HTR-8/SVneo (cell line): ENCODE results near the gene B4GALT1.

ENCODE experiments used
- DNase-seq: peaks from one replicate; pipeline ENCODE4 v3.0.0; 2011; ENCODE audit warnings: low spot score, mixed read lengths; ENCODE audit not compliant: insufficient read length
- FAIRE-seq: peaks from 2 replicates; lab custom pipeline; 2011; peaks lifted over from hg19 to GRCh38; lab: Jason Lieb, UNC

B4GALT1 gene

GRCh38 chr9:33167084-33167971, at the start of gene B4GALT1:
Gene B4GALT1, minus strand, starts transcription at chr9:33167336. Its CDS starts 167 bp downstream, at chr9:33167169.
- DNase-seq, result peak; percentile 71
- FAIRE-seq, result no peak

DNA sequence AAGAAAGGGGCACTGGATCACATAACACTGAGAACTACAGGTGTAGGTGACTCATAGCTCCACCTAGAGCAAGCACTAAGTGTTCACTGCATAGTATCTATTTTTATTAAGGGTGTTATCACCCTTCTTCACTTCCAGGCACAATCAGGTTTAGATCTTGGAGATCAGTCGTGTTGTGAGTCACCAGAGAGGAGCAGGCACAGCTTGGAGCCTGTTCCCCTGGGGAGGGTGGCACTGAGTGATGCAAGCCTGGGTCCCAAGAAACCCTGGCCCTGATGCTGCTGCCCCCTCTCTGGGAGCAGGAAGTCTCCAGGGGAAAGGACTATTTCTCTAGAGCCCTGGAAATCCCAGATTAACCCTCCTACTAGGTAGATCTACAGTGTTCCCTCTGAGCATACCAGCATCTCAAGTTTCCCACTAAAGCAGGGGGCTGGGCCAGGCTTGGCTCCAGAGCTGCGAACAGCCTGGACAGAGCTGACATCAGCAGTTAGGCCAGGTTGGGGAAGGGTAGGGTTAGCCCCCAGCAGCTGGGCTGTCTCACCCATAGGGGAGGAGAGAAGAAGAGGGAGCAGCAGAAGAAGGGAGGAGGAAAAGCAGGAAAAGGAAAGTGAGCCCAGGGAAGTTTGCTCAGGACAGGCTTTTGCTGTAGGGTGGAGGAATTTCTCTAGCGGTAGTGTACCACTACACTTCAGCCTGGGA, 44.7 kb upstream of the B4GALT1 start:
- FAIRE-seq (no peak), DNase-seq (no peak)

DNA sequence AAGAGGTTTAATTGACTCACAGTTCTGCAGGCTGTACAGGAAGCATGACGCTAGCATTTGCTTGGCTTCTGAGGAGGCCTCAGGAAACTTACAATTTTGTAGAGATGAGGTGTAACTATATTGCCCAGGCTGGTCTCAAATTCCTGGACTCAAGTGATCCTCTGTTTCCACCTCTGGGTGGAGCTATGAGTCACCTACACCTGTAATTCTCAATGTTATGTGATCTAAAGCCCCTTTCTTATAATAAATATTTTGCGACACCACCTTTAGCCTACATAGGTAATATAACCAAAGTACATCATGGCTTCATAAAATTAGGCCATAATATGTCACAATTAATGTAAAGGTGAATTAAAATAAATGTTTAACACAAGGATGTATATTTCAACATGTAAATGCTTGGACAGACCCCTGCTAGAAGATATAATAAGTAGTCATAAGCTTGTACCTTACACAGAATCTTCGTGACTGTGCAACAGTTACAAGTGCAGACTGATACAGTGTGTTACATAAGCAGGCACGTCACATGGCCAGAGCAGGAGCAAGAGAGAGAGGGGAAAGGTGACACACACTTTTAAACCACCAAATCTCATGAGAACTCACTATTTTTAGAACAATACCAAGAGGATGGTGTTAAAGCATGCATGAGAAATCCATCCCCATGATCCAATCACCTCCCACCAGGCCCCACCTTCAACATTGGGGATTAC, 43.0 kb upstream of the B4GALT1 start:
- no peak for DNase-seq
- FAIRE-seq, result no peak

DNA sequence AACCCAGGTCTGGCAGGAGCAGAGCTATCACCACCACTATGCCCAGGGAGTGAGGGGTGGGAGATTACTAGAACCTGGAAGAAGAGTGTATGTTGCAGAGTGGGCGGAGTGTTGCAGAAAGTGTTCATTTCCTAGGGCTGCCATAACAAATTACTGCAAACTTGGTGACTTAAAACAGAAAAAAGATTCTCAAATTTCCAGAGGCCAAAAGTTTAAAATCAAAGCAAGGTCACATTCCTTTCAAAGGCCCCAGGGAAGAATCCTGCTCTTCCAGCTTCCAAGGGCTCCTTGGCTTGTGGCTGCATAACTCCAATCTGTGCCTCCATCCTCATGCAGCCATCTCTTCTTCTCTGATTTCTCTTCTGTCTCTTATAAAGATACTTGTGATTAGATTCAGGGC, 42.3 kb upstream of the B4GALT1 start:
- no peak for FAIRE-seq
- no peak for DNase-seq

DNA sequence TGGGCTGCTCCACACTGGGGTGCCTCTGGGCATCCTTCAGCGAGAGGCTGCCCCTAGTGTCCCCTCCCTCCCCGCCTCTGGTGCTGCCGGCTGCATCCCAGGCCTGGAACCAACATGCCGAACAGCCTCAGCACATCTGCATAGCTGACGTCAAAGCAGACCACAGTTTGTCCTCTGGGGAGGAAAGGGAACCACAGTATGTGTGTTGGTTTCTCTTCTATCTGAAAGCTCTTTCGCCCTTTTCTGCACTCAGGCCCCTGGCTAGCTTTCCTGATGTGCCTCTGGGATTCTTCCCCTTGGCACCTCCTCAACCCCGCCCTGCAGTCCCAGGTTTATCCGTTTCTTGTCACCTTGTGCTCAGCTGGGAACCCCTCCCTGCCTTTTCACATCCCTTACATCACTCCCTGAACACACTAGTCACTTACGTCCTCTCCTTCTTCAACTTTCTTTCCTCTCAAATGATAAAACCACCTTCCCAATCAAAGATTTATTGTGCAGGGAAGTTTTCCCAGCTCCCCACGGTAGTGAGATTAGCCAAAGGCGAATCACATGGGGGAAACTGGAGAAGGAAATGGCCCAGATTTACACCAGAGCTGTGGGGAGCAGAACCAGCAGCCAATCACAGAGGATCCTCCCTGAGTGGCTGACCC, 35.5 kb upstream of the B4GALT1 start:
- no peak for FAIRE-seq

DNA sequence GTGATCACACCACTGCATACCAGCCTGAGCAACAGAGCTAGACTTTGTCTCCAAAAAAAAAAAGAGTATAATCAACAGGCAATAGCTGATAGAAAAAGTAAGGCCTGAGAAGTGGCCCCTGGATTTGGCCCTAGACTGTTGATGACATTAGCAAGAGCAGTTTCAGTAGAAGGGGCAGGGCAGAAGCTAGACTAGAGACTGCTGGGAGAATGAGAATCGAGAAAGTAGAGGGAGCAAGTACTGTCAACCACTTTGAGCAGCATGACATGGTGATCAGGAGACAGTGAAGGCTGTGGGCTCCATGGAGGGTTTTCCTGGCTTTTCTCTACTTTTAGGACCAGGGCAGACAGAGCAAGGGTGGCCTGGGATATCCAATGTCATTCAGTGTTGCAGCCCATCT, 34.9 kb upstream of the B4GALT1 start:
- DNase-seq, result no peak
- no peak for FAIRE-seq

More for the DNA sequence above, 35.5 kb upstream of the B4GALT1 start:
- no peak for DNase-seq

DNA sequence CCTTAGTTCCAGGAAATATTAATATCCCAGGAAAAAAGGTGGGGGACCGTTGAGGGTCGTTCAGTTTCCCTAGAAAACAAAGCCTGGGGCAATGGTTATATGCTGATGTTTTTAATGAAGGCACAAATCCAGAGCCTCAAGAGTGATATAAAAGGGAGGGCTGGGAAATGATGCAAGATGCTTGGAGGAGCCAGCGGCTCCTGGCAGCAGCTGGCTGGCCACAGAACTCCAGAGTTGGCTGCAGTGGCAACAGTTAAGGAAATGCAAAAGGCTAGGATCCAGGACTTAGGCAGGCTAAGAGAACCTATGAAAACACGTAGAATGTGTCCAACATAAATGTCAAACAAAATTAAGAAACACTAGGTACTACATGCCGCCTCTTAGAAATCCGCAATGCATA, 31.0 kb upstream of the B4GALT1 start:
- FAIRE-seq (no peak), DNase-seq (no peak)

GRCh38 chr9:33197279-33198152, 30.4 kb upstream of the B4GALT1 start:
- no peak for FAIRE-seq
- DNase-seq, result no peak

- FAIRE-seq, result no peak
- no peak for DNase-seq
Measured at GRCh38 chr9:33196736-33197135, 29.6 kb upstream of the B4GALT1 start.

GRCh38 chr9:33193818-33194217, 26.7 kb upstream of the B4GALT1 start:
- DNase-seq, result no peak
- no peak for FAIRE-seq

DNA sequence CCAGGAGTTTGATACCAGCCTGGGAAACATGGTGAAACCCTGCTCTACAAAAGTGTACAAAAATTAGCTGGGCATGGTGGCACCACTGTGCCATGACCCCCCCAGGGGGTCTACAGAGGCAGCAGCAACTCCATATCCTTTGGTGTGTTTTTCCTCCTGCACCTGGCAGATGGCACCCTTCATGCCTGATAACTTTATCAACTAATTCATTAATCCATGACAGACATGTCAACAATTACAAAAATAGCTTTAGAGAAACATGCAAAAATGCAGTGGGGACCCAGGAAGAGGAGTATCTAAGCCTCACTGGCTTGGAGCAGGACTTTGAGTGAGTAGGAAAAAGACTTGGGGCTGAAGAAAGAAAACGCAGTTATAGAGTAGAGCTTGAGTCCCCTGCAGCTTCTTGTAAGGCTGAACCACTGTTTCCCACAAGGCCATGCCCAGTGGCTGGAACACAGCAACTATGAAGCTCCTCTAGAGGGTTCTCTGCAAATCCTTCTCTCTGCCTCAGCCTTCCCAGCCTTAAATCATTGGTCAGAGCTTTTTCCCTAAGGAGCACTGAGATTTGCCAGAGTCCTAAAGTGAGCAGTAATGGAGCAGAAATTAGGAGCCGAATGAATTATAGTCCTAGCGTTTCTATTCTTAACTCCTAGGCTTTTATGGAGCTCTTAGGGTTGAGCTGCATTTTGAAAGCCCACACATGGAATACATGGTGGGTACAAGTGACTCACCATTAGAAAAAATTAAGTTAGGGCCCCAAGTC, 25.5 kb upstream of the B4GALT1 start:
- DNase-seq (no peak), FAIRE-seq (no peak)

DNA sequence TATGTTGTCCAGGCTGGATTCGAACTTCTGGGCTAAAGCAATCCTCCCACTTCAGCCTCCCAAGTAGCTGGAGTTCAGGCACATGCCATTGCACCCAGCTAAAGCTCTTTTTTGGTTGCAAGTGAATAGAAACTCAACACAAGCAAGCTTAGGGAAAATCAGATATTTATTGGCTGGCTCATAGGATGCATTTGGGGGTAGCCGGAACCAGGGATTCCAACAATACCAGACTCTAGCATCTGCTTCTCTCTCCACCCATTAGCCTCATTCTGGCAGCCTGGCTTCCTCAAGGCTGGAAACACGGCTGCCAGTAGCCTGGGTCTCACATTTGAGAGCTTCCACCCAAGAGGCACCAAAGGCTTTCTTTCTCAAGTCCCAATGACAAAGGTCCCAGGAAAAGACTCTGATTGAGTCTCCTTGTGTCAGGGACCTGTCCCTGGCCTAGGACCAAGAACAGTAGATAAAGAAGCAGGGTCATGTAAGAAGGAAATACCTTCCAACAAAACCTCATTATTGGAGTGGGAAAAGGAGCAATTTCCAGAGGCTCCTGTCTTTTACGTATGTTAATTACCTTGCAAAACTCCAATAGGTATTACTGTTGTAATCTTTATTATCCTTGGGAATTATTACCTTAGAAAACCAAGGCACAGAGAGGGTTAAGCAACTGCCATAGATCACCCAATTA, 23.0 kb upstream of the B4GALT1 start:
- no peak for FAIRE-seq
- DNase-seq, result no peak

DNA sequence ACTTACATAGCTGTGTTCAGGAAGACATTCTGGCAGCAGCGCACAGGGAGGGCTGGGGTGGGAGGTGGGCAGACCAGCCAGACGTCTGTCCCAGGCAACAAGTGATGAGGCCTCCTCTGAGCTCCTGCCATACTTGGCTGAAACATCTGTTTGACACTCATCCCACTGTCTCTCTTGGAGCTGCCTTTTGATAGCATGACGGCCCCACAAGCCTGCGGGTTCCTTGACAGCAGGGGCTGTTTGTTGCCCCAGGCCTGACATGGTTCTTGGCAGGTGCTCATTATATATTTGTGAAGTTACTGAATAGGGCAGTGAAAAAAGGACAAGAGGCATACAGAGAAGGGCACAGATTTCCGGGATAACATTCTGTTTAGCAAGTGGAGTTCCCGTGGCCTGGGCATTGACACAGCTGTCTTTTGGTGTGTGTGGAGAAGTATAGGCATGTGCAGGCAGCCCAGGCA, 22.2 kb upstream of the B4GALT1 start:
- DNase-seq (no peak), FAIRE-seq (no peak)

GRCh38 chr9:33188711-33189110, 21.6 kb upstream of the B4GALT1 start:
- FAIRE-seq, result no peak

DNA sequence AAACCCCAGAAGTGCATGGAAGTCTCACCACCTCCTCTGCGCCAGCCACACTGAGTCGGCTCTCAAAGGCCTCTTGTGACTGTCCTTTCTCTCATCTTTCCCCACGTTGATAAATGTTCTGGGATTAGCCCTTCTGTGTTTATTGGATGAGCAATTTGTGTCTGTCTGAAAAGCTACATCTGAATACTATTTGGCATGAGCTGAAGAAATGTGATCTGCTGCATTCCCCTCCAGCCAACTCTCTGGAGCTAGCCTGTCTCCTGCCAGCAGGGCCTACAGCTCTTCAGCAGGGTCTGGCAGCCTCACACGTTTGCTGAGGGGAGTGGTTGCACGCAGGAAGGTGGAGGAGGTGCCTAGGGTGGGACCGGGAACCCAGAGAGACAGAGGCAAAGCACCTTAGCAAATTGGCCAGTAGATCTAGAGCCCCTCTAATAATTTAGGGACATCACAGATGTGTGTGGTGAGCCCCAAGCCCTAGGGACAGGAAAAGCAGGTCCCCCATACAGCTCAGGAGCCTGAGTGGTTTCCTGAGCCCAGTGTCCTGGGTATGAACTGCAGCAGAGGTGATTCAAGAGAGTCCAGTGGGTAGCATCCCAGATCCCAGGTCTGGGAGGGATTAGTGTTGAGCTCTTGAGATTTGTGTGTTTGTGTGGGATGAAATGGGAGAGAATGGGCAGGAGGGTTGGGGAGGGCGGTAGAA, 20.5 kb upstream of the B4GALT1 start:
- no peak for FAIRE-seq
- no peak for DNase-seq

More at GRCh38 chr9:33188711-33189110, 21.6 kb upstream of the B4GALT1 start:
- no peak for DNase-seq

GRCh38 chr9:33186457-33187168, 19.5 kb upstream of the B4GALT1 start:
- no peak for FAIRE-seq
- no peak for DNase-seq

DNA sequence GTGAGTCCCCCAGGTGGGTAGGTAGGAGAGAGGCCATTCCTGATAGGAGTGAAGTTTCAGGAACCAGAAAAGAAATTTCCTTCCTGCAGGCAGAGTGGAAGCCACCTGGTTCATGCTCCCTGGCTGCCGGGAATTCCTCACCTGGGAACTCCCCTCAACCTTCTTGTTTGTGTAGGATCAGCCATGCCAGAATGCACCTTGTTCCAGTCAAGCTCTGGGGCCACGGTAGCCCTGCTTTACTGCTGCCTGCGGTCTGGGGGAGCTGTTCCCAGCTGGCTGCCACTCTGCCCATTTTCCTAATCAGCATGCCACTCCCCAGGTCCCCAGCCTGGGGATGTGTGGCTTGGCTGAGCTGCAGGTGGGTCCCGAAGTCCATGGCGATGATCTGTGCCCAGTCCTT, 18.7 kb upstream of the B4GALT1 start:
- FAIRE-seq, result no peak
- no peak for DNase-seq
